GM12878 (cell line): ENCODE data around the gene TRUB1.

Experiments used
- BMI1 ChIP-seq: fragments of 450-650 bp; IDR thresholded peaks from 2 replicates; pipeline ENCODE4 v1.6.1; 2016; ENCODE audit warnings: mild to moderate bottlenecking, moderate library complexity, borderline replicate concordance
- TF ChIP-seq, protein P1 (sequence below): IDR thresholded peaks from 2 replicates; pipeline ENCODE4 v1.6.1; 2012; ENCODE audit warnings: low read depth, low read length, improper control_type of control experiment
- TF ChIP-seq, protein P2 (sequence below): fragments of 150-350 bp; IDR thresholded peaks from 2 replicates; pipeline ENCODE4 v1.6.1; 2016; ENCODE audit warnings: low read depth, low read length
- TF ChIP-seq, protein P3 (sequence below): IDR thresholded peaks from 2 replicates; pipeline ENCODE4 v1.6.1; 2011; ENCODE audit warnings: mild to moderate bottlenecking, low read depth, low read length, moderate library complexity; ENCODE audit not compliant: insufficient replicate concordance

DNA sequence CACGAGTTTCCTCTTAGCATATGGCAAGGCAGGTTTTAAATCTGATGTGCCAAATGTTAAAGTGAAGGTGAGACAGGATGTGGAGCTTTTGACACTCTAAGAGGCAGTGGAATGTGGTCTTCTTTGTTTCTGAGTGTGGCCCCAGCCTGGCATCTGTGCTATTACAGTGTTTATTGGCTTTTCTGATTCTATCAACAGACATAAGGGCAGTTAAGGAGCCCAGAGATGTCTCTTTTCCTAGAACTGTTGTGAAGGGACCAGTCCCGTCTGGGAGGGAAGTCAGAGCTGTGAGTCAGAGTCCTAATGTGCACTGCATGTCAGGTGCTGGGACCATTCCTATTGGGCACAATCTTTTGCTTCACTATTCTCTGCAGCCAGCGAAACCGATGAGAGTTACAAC, 32.5 kb downstream of the TRUB1 start:
- TF ChIP-seq BMI1, result no peak
- TF ChIP-seq, protein P1, sequence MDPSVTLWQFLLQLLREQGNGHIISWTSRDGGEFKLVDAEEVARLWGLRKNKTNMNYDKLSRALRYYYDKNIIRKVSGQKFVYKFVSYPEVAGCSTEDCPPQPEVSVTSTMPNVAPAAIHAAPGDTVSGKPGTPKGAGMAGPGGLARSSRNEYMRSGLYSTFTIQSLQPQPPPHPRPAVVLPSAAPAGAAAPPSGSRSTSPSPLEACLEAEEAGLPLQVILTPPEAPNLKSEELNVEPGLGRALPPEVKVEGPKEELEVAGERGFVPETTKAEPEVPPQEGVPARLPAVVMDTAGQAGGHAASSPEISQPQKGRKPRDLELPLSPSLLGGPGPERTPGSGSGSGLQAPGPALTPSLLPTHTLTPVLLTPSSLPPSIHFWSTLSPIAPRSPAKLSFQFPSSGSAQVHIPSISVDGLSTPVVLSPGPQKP, result no peak
- TF ChIP-seq, protein P2, sequence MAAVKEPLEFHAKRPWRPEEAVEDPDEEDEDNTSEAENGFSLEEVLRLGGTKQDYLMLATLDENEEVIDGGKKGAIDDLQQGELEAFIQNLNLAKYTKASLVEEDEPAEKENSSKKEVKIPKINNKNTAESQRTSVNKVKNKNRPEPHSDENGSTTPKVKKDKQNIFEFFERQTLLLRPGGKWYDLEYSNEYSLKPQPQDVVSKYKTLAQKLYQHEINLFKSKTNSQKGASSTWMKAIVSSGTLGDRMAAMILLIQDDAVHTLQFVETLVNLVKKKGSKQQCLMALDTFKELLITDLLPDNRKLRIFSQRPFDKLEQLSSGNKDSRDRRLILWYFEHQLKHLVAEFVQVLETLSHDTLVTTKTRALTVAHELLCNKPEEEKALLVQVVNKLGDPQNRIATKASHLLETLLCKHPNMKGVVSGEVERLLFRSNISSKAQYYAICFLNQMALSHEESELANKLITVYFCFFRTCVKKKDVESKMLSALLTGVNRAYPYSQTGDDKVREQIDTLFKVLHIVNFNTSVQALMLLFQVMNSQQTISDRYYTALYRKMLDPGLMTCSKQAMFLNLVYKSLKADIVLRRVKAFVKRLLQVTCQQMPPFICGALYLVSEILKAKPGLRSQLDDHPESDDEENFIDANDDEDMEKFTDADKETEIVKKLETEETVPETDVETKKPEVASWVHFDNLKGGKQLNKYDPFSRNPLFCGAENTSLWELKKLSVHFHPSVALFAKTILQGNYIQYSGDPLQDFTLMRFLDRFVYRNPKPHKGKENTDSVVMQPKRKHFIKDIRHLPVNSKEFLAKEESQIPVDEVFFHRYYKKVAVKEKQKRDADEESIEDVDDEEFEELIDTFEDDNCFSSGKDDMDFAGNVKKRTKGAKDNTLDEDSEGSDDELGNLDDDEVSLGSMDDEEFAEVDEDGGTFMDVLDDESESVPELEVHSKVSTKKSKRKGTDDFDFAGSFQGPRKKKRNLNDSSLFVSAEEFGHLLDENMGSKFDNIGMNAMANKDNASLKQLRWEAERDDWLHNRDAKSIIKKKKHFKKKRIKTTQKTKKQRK, result no peak
- TF ChIP-seq, protein P3, sequence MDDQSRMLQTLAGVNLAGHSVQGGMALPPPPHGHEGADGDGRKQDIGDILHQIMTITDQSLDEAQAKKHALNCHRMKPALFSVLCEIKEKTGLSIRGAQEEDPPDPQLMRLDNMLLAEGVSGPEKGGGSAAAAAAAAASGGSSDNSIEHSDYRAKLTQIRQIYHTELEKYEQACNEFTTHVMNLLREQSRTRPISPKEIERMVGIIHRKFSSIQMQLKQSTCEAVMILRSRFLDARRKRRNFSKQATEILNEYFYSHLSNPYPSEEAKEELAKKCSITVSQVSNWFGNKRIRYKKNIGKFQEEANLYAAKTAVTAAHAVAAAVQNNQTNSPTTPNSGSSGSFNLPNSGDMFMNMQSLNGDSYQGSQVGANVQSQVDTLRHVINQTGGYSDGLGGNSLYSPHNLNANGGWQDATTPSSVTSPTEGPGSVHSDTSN, result no peak
